GM18519 (cell line): ENCODE data around the gene GRIN2A.
"Not testable (repeated sequence)": the region's sequence is repeated elsewhere in the genome, so short reads cannot be mapped to it uniquely, and the experiment has no call there.

ENCODE experiments used
- ATAC-seq: cut with Tn5 transposase; IDR thresholded peaks from one replicate; pipeline ENCODE4 v1.9.1; 2021; ENCODE audit warnings: mild to moderate bottlenecking, moderate library complexity; ENCODE audit not compliant: unreplicated experiment, low FRiP score

The GRIN2A gene

DNA sequence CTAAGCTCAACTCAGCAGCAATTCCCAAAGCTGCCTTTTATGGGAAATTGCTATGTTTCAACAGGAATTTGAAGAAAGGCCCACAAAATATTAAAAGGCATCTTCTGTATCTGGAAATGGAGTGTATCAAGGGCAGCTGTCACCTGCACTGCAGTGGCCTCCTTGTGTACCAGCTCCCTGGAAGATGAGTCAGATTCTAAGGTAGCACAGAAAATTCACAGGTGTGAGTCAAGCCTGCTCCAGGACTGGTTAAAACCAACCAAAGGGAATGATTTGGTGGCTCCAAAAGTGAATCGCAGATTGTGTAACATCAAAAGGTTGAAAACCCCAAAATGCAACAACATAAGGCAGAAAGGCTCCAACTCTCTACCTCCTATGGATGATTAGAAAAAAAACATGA, 296.4 kb downstream of the GRIN2A start:
- no peak for ATAC-seq

DNA sequence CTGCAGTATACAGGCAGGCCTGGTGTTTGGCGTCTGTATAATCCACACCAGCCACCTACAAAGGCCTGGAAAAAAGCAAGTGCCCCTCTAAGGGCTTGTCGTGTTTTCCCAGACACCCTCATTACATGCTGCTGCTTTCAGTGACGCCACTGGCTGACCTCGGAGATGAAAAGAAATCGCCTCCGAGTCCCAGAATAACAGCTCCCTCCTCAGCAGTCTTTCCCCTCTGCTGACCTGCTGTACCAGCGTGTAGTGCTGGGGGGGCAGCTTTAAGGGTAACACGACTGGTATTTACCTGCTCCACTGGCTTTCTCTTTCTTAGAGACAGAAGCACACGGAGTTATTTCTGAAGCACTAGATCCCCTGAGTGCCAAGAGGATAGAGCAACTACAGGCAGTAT, 296.8 kb downstream of the GRIN2A start:
- no peak for ATAC-seq

DNA sequence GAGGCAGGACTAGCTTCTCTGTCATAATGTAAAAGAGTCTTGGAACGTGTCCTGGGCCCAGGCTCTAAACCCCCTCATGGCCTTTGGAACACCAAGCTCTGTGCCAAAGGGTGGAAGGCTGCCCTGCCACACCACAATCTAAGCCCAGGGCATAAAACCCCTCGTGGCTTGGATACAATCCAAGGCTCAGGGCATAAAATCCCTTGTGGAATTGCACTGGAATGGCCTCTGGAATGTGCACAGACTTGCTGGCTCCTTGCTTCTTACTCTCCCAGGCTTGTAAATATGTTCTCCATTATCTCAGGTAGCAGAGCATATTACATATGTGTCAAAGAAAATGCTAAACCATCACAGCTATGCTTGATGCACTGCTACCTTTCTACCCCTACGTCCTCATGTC, 306.2 kb downstream of the GRIN2A start:
- not testable (repeated sequence) for ATAC-seq

DNA sequence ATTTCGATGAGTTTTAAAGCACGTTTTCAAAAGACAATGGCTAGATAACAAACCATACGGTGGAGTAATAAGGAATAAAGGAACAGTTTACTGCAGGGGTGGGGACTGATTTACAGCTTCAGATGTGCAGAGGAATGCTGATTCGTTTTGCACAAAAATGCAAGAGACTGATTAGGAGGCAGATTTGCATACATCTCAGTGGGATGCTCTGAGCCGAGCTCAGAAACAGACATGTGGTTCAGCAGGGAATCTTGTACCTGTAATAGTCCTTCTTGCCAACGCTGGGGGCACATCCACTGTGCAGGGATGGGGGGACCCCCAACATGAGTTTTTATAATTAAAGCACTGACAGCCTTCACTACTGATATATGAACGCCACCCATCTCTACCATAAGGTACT, 308.0 kb downstream of the GRIN2A start:
- ATAC-seq = no peak

DNA sequence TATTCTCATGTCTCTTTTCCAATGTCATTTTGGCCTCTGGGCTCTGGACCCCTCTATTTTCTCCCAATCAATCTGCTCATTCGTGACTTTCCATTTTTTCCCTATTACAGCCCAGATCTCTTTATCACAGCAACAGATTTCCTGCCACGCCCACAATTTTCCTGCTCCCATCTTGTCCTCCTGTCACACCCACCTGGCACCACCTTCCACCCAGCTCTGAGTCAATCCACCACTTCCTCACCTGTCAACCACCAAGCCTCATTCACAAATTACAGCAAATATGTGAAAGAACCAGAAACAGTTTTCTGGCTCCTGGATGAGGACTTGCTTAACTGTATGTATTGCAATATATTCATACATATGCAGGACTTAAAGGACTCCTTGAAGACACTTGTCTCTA, 311.3 kb downstream of the GRIN2A start:
- no peak for ATAC-seq

DNA sequence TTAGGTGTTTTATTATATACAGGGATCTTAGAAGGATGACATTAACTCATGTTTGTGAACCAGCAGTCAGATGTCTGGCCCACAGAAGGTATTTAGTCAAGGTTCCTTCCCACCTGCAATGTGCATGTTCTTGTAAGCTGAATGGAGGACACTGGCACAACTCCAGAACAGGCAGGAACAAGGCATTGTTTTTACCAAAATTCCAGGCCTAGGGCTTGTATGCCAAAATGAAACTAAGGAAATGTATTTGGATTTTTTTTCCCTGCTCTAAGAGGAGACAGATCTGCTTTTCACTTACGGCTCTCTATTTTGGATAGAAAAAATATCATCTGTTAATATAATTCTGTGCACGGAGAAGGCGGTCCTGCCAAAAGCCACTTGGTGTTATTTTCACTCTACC, 312.5 kb downstream of the GRIN2A start:
- ATAC-seq = no peak

DNA sequence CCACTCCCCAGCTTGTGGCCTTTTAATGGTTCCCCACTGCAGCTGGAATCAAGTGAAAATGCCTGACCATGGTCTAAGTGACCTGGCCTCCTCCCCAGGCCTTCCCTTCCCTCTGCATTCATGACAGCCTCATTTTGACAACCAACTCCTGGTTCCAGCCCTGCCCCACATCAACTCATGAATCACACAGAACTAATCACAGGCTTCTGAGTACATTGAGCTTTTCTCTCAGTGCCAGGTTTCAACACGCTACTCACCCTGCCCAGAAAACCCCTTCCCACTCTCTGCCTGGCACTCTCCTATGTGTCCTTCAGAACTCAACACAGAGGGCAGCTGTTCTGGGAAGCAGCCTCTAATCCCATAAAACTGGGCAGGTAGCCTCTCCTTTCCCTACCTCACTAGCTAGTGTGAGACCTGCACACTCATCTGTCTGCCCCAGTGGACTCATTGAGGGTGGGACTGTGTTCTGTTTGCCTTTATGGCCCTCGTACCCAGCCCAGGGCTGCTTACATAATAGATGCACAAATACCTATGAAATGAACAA, 313.6 kb downstream of the GRIN2A start:
- no peak for ATAC-seq

DNA sequence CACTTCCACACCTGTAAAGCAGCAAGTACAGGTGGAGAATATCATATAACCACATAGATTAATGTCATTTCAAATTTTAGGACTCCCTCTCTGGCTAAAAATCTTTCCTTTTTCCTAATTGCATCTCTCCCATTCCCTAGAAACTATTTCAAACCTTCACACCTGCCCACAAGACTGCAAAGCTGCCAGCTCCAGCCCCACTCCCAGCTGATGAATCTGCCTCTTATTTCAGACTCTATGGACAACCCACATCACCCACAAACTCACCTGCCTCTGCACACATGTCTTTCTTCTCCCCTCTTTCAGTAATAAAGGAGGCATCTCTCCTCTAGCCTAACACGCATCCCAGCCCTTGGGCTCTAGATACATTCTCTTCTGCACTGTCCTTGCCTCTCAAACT, 315.1 kb downstream of the GRIN2A start:
- ATAC-seq = no peak

DNA sequence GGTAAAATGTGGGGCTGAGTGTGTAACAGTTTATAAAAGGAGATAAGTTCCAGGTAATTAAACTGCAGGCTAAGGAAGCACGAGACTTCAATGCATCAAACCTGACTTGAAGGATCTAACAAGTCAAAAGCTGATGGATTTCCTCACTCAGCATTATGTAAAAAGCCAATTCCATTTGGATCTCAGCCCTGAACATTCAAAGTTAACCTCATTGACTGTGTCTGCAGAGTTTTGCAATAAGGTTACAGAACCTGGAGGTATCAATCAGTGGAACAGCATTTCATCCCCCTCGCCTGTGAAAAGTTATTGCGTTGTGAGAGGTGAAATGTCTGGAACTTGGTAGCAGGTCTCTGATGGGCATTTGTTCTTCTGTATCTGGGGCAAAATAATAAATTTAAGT, 317.8 kb downstream of the GRIN2A start:
- no peak for ATAC-seq

DNA sequence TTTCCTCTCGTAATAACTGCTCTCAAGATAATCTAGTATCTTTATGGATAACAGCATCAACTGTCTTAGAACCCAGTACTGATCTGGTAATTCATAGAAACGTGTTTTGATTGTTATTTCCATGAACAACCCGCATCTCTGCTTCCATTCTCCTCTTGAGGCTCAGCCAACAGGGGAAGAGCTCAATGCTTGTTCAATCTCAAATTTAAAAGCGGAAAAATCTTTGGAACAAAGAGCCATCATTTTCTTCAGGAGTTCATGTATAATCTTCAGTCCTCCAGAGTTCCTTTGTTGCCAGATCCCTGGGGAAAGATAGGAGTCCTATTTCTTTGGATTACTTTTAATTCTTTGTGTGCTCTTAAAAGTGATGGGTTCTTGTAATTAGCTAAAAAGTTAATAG, 319.9 kb downstream of the GRIN2A start:
- no peak for ATAC-seq

DNA sequence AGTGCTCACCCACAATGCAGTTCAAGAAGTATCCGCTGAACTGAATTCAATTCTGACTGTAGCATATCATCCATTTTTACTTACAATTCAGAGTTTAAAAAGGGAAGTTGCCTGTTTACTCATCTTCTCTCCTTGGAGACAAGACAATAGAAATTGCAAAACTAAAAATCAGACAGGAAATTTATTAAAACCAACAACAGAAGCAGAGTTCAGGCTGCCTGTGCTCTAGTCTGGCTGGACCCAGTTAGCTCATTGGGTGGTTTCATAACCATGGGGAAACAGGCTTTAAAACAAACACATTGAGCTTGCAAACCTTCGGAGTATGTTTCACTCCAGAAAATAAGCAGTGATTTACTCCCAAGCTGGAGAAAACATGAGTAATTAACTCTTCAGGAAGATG, 321.4 kb downstream of the GRIN2A start:
- no peak for ATAC-seq

DNA sequence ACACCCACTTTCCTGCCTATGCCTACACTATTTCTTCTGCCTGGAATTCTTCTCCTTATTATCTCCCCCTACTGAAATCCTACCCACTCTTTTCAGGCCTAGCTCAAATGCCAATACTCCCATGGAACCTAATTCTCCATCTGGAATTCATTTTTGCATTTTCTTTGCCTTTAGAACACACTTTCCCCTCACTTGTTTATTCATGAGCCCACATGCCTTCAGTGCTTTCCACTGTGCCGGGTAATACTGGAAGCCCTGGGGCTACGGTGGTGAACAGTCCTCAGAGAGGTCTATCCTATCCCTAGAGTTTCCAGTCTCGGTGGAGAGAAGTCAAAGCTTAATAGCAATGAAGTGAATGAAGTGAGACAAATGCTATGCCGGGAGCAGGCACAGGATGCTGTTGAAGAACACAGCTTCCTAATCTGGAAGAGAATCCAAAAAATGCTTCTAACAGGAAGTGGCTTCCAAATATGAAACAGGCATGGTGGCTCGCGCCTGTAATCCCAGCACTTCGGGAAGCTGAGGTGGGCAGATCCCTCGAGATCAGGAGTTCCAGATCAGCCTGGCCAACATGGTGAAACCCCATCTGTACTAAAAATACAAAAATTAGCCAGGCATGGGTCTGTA, 322.4 kb downstream of the GRIN2A start:
- no peak for ATAC-seq

DNA sequence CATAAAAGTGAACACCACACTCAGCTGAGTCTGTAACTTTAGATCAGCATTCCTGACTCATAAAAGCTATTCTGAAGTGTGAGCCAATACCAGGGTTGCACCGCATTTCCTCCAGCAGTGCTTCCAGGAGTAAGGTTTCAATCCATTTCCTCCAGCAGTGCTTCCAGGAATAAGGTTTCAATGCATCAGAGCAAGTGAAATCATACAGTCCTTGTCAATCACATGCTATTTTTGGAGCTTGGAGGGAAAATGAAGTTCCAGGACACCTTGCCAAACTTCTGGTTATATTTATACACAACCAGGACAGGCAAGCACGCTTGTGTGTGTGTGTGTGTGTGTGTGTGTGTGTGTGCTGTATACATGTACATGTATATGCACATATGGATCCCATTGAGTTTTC, 327.6 kb downstream of the GRIN2A start:
- no peak for ATAC-seq

DNA sequence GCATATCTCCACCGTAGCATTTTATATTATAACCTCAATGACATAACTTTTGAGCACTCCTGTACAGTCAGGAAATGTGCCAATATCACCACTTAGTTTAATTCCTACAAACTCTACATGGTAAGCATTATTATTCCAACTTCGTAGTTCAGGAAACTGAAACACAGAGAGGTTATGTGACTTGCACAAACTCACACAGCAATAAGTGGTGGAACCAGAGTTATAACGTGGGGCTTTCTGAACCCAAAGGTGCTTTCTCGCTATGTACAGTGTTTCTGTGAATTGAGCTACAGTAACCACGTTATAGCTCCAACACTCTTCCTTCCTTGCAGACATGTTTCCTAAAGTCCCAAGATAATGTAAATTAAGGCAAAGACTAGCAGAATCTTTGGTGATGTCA, 330.2 kb downstream of the GRIN2A start:
- no peak for ATAC-seq

DNA sequence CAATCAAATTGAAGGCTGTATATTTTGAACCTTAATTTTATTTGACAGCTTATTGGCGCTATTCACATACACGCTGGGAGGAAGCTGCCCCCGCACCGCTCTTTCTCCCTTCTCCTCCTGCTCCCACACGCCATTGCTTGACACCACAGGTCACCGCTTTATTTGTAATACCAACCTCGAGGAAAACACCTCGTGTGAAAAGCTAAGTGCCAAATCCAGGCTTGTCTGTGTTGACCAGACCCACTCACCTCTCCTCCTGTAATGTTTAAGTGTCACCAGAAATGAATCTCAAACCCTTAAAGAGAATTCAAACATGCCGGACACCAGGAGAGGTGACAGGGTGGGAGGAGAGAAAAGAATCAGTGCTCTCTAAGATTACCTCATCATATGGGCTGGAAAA, 331.4 kb downstream of the GRIN2A start:
- ATAC-seq = no peak

DNA sequence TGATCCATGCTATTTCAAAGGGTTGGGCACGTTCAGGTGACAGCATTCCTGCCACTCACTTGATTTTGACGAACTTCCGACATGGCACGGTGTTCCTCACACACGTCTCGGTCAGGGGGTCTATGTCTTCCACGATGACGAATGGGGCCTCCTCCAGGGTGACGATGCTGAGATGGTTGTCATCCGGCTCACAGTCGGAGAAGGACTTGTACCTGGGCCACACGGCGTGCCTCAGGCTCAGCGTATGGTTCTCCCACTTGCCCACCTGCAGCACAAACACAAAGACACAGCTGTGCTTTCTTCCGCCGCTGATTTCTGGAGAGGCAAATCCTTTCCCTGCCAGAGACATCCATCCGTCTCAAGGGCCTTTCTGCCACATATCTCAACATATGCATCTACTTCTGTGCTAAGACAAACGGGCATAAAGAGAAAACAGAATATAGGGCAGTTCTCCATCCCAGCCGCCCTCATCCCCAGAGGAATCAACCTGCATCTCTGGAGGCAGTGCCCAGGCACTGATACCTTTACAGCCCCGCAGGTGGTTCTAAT, 332.5 kb downstream of the GRIN2A start:
- no peak for ATAC-seq

DNA sequence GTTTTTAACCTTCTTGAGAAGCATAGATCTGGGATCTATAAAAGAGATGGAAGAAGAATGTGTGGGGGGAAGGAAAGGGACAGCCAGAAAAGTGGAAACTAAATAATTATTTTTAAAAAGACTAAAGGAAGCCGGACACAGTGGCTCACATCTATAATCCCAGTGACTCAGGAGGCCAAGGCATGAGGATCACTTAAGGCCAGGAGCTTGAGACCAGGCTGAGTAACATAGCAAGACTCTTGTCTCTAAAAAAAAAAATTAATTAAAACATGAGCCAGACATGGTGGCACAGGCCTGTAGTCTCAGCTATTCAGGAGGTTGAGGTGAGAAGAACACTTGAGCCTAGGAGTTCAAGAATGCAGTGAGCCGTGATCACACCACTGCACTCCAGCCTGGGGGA, 335.1 kb downstream of the GRIN2A start:
- ATAC-seq = no peak

DNA sequence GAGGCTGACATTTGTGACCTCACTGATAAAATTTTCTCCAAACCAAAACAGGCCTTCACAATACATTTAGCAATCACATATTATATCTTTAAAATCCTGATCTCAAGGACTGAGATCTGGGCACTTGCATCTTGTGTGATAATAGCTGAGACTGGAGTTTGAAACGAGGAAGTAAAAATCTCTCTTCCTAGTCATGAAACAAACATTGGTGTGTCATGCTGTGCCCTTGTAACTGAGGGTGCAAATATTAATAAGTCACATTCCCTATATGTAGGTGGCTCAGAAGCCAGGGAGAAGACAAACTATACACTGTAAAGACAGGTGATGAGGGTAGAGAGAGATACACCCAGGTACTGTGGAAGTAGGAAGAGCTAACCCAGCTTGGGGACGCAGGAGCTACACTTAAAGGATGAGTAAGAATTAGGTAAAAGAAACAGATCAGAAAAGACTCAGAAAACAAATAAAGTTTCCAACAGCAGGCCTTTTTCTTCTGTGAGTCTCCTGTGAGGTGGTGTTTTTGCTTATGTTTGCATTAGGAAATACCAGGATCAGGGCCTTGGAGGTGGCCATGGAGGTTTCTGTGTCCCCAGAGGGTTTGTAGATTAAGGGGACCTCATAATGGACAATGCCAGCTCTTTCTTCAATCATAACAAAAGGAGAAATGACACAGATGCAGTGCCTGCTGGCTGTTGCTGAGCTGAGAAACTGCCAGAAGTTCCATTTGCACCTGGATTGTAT, 335.7 kb downstream of the GRIN2A start:
- no peak for ATAC-seq

DNA sequence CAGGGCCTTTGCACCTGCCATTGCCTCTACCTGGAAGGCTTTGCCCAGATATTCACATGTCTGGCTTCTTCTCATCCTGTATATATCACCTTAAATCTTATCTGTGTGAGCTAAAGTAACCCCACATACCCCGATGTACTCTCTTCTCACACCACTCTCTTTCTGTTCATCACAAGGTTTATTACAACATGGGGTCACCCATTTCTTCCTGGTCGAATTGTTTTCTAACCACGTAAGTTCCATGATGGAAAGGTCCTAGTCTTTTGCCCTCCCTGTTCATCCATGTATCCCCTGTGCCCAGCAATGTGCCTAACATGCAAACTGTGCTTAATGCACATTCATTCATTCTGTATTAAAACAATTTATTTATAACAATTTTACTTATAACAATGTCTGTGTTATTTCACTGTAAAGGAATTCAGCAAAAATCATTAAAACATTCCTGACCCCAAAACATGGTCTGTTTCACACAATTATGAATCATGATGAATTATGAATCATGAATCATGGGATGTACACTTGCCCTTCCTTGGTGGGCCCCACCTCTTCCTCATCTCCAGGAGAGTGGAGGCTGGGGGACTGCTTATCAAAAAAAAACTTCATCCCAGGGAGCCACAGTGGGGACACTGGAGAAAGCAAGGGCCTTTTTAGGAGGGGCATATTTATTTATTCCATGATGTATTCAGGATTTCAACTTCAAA, 336.4 kb downstream of the GRIN2A start:
- no peak for ATAC-seq

DNA sequence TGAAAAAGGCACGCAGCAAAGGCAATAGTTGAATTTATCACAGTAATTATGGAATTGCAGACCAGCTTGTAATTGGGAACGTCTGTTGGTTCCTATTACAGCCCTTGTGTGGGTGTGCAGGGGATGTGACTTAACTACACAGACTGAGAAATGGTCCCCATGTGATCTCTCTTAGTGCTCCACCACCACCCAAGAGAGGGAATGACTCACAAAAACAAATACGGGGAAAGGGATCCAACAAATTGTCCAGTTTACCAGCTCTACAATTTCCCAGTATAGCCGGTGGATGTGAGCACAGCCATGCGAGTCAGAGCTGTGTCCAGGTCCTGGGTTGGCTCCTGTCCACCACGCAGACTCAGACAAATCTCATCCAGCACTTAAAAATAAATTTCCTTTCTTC, 337.9 kb downstream of the GRIN2A start:
- no peak for ATAC-seq

DNA sequence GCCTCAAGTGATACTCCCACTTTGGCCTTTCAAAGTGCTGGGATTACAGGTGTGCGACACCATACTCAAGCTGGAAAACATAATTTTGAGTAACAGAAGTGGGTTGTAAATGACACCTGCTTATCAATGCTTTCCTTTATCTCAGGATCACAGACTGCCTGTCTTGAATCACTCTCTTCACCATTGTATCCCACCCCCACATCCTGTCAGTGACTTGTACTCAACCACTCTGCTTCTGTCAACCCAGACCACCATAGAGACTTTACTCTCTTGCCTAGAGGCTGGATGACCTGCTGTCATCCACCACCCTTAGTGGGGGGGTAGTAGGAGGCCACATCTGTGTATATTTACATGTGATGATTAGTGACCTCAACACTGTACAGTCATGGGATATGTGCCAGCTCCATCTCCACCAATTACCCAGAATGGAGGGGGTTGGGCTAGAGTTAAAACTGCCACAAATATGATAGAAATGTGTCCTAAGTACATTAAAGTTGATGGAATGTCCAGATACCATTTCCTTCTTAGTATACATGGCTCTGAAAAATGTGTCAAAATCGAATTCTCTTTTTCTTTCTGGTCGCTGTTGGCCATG, 338.7 kb downstream of the GRIN2A start:
- no peak for ATAC-seq
